ENCODE results near the gene EIF4G3. TPM values are rescaled to one million over a fixed set of nuclear protein-coding genes. Genes with fewer than 3 reads are reported as not detected.

EIF4G3 gene
- total and polyA plus RNA-seq, 10 of the 15 experiments (the other 5 are each of a cell fraction or from before 2014, with no cell fraction given): 7.4 to 45.1 (median 29.1) TPM

DNA sequence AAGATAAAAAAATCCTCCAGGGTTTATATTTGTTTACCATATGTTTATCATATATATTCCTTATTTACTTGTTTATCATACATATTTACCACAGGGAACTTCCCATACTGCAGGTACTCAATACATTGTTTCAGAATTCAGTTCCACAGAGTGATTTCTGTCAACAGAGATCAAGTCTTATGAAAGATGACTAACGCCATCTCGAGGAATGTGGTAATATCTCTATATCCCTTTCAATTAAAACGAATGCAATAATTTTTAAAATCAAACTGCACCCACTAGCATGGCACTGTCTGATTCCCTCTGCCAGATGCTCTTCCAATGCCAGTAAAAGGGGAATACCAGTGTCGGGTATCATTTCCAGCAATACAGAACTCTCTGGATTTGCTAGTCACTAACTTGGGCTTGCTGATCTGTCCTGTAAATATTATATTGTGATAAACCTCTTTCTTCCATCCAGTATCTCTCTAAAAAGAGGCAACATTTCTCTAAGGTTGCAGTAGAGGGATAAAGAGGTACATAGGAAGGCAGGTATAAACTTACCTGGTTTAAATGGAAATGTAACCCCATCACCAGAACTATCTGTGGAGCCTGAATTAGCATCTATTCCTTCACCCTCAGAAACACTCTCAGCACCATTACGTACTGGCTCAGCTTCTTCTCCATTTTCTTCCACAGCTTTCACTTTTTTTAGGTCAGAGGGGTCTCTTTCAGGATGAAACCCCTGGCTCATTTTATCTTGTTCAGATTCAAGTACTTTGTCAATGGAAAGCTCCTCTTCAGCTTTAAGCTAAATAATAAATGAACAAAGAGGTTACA lies 277.3 kb downstream of the EIF4G3 start (continued):
- TF ChIP-seq, protein P1, sequence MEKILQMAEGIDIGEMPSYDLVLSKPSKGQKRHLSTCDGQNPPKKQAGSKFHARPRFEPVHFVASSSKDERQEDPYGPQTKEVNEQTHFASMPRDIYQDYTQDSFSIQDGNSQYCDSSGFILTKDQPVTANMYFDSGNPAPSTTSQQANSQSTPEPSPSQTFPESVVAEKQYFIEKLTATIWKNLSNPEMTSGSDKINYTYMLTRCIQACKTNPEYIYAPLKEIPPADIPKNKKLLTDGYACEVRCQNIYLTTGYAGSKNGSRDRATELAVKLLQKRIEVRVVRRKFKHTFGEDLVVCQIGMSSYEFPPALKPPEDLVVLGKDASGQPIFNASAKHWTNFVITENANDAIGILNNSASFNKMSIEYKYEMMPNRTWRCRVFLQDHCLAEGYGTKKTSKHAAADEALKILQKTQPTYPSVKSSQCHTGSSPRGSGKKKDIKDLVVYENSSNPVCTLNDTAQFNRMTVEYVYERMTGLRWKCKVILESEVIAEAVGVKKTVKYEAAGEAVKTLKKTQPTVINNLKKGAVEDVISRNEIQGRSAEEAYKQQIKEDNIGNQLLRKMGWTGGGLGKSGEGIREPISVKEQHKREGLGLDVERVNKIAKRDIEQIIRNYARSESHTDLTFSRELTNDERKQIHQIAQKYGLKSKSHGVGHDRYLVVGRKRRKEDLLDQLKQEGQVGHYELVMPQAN (conservative IDR thresholded peaks at IDR 0.05): no peak
- TF ChIP-seq CBX3 (IDR thresholded peaks at IDR 0.05; ENCODE audit: borderline replicate concordance, low read depth): no peak

DNA sequence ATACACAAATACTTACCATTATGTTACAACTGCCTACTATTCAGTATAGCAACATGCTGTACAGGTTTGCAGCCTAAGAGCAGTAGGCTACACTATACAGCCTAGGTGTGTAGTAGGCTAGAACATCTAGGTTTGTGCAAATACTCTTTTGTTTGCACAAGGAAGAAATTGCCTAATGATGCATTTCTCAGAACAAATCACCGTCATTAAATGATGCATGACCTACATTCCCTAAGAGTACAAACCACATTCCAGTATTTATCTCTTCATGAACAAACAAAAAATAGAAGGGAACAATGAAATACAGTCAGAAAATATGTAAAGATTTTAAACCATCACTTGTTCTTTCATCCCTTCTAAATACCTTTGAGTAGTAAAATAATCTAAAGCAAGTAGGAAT lies 279.9 kb downstream of the EIF4G3 start:
- peaks cover 2 to 8% of the 10 kb centered on the region in 2 experiments; a peak in 3 of 4 replicates for H3K36me3 ChIP-seq (ENCODE audit: control insufficient read depth in 2 of 2, insufficient read depth in 2 of 2, low read length in 1 of 2)
- no peak for DNase-seq (ENCODE audit: low read depth, low spot score)
- FAIRE-seq: no peak
- ChIA-PET POLR2A (no interaction called here), RAD21 (ENCODE audit: unreplicated experiment) (no interaction called here), CTCF (no interaction called here), SMC1A (ENCODE audit: uncharacterized antibody, unreplicated experiment) (interaction anchor here (1.7 kb wide), 1 partner anchor 298 kb away, joined by 3 read pairs; no protein-coding TSS in a partner anchor)
- H3K27ac ChIP-seq (ENCODE audit: control insufficient read depth, insufficient read depth): no peak overlapping the region
- H3K4me2 ChIP-seq (ENCODE audit: control insufficient read depth, insufficient read depth): no peak overlapping the region
- in situ Hi-C loops (cut with MboI): no loop called here
- H3K4me3 ChIP-seq: no peak overlapping the region
- no peak overlapping the region for H2AFZ ChIP-seq (ENCODE audit: control insufficient read depth, low read depth, low read length)
- H3K4me1 ChIP-seq (ENCODE audit: control insufficient read depth, insufficient read depth, low read length): no peaks in the 10 kb centered on the region
- no peak for ATAC-seq
- no peak overlapping the region for H3K9ac ChIP-seq (ENCODE audit: control insufficient read depth, insufficient read depth, low read length)
- H3K27me3 ChIP-seq (replicated peaks in 1 of 2; ENCODE audit: control insufficient read depth in 2 of 2, insufficient read depth in 2 of 2, low read length in 1 of 2): no peaks in the 10 kb centered on the region
- BruUV-seq (replicated peaks): no TSS peak
- no peaks in the 10 kb centered on the region for H3K9me3 ChIP-seq (replicated peaks; ENCODE audit: control insufficient read depth, insufficient read depth, low read length)
- no peaks in the 10 kb centered on the region for H3K79me2 ChIP-seq (ENCODE audit: control insufficient read depth, insufficient read depth, low read length)
- 95% methylated on average over 1 of the region's 1 CpG for WGBS (ENCODE audit: insufficient coverage, insufficient replicate concordance, low lambda C conversion rate, missing lambda C conversion rate)
- no peaks in the 10 kb centered on the region for H4K20me1 ChIP-seq (ENCODE audit: control insufficient read depth, insufficient read depth)
- intact Hi-C loops (cut with micrococcal nuclease; ENCODE audit: unreplicated experiment): no loop called here
- TF ChIP-seq YY1 (IDR thresholded peaks at IDR 0.05; ENCODE audit: low read depth, low read length) (no peak), TARDBP (IDR thresholded peaks at IDR 0.05; ENCODE audit: borderline replicate concordance) (no peak), SMAD1 (IDR thresholded peaks at IDR 0.05; ENCODE audit: low read depth, partially characterized antibody) (no peak), SIN3A (IDR thresholded peaks at IDR 0.05; ENCODE audit: low read depth, low read length) (no peak), NBN (IDR thresholded peaks at IDR 0.05) (no peak), PAX5 (IDR thresholded peaks at IDR 0.05; ENCODE audit: borderline replicate concordance, low read depth, low read length) (no peak), IKZF2 (IDR thresholded peaks at IDR 0.05) (no peak)
- TF ChIP-seq, protein P2, sequence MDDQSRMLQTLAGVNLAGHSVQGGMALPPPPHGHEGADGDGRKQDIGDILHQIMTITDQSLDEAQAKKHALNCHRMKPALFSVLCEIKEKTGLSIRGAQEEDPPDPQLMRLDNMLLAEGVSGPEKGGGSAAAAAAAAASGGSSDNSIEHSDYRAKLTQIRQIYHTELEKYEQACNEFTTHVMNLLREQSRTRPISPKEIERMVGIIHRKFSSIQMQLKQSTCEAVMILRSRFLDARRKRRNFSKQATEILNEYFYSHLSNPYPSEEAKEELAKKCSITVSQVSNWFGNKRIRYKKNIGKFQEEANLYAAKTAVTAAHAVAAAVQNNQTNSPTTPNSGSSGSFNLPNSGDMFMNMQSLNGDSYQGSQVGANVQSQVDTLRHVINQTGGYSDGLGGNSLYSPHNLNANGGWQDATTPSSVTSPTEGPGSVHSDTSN (IDR thresholded peaks at IDR 0.05; ENCODE audit: insufficient replicate concordance, low read depth, low read length): no peak
- TF ChIP-seq, protein P3, sequence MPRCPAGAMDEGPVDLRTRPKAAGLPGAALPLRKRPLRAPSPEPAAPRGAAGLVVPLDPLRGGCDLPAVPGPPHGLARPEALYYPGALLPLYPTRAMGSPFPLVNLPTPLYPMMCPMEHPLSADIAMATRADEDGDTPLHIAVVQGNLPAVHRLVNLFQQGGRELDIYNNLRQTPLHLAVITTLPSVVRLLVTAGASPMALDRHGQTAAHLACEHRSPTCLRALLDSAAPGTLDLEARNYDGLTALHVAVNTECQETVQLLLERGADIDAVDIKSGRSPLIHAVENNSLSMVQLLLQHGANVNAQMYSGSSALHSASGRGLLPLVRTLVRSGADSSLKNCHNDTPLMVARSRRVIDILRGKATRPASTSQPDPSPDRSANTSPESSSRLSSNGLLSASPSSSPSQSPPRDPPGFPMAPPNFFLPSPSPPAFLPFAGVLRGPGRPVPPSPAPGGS (IDR thresholded peaks at IDR 0.05; ENCODE audit: borderline replicate concordance, insufficient read depth, low read depth, low read length, poor library complexity, severe bottlenecking): no peak
- TF ChIP-seq, protein P4, sequence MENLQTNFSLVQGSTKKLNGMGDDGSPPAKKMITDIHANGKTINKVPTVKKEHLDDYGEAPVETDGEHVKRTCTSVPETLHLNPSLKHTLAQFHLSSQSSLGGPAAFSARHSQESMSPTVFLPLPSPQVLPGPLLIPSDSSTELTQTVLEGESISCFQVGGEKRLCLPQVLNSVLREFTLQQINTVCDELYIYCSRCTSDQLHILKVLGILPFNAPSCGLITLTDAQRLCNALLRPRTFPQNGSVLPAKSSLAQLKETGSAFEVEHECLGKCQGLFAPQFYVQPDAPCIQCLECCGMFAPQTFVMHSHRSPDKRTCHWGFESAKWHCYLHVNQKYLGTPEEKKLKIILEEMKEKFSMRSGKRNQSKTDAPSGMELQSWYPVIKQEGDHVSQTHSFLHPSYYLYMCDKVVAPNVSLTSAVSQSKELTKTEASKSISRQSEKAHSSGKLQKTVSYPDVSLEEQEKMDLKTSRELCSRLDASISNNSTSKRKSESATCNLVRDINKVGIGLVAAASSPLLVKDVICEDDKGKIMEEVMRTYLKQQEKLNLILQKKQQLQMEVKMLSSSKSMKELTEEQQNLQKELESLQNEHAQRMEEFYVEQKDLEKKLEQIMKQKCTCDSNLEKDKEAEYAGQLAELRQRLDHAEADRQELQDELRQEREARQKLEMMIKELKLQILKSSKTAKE (IDR thresholded peaks at IDR 0.05; ENCODE audit: low read depth, poor library complexity, severe bottlenecking): no peak
- TF ChIP-seq, protein P5, sequence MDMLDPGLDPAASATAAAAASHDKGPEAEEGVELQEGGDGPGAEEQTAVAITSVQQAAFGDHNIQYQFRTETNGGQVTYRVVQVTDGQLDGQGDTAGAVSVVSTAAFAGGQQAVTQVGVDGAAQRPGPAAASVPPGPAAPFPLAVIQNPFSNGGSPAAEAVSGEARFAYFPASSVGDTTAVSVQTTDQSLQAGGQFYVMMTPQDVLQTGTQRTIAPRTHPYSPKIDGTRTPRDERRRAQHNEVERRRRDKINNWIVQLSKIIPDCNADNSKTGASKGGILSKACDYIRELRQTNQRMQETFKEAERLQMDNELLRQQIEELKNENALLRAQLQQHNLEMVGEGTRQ (IDR thresholded peaks at IDR 0.05; ENCODE audit: borderline replicate concordance, low read depth, low read length): no peak

Data from GM12878 (cell line).